ENCODE data around the gene ABCG4. TPM values are rescaled to one million over a fixed set of nuclear protein-coding genes. Genes with fewer than 3 reads are reported as not detected.

ABCG4 gene
- total RNA-seq, 2 experiments from 2014 or later, result not detected

- Mint-ChIP-seq H3K27me3 (no peaks in the 10 kb centered on the region), H3K36me3 (ENCODE audit: low read depth) (peaks cover 38% of the 10 kb centered on the region), H3K4me1 (peaks cover 49% of the 10 kb centered on the region), H3K4me3 (peak overlapping the region; percentile 88), H3K9me3 (no peaks in the 10 kb centered on the region), H3K27ac (peak overlapping the region; percentile 77)
- peak; percentile 55 for DNase-seq
- CTCF ChIA-PET, result interaction anchor here (0.7 to 2.4 kb wide), 6 partner anchors 9 to 61 kb away, joined by 3 to 9 read pairs (median 6); partner anchors contain the start of gene HINFP
- POLR2A ChIA-PET, result interaction anchor here (0.5 to 8.1 kb wide), 10 partner anchors 12 to 91 kb away, joined by 3 to 219 read pairs (median 8); partner anchors contain the start of genes ABCG4, HINFP, HMBS and NLRX1
Measured at GRCh38 chr11:119108146-119108856, 40.6 kb upstream of the ABCG4 start.

DNA sequence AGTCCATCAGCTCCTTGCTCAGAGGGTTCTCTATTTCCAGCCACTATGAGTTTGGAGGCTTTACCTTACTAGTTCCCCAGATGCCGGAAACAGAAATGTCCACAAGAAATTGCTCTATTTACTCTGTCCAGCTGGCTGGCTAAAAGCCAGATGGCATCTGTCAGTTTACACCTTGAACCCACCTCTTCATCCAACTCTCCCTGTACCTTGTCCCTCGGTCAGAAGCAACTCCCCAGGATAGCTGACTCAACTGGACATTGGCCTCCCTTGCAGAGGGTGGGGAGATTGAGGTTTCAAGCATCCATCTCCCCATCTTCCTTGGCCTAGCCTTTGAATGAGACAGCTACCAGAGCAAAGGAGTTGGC lies 40.0 kb upstream of the ABCG4 start:
- POLR2A ChIA-PET, result interaction anchor here (1.4 to 8.1 kb wide), 7 partner anchors 11 to 91 kb away, joined by 4 to 219 read pairs (median 10); partner anchors contain the start of genes HINFP, HMBS, NLRX1 and RPS25
- H3K4me1 Mint-ChIP-seq, result peaks cover 48% of the 10 kb centered on the region
- peaks cover 44% of the 10 kb centered on the region for H3K36me3 Mint-ChIP-seq (ENCODE audit: low read depth)
- H3K4me3 Mint-ChIP-seq, result peak overlapping the region; percentile 88
- no peaks in the 10 kb centered on the region for H3K9me3 Mint-ChIP-seq
- CTCF ChIA-PET, result interaction anchor here (0.7 to 2.4 kb wide), 7 partner anchors 10 to 232 kb away, joined by 3 to 9 read pairs (median 3); partner anchors contain the start of gene C1QTNF5
- H3K27ac Mint-ChIP-seq, result peak overlapping the region; percentile 77
- DNase-seq, result no peak
- no peaks in the 10 kb centered on the region for H3K27me3 Mint-ChIP-seq

DNA sequence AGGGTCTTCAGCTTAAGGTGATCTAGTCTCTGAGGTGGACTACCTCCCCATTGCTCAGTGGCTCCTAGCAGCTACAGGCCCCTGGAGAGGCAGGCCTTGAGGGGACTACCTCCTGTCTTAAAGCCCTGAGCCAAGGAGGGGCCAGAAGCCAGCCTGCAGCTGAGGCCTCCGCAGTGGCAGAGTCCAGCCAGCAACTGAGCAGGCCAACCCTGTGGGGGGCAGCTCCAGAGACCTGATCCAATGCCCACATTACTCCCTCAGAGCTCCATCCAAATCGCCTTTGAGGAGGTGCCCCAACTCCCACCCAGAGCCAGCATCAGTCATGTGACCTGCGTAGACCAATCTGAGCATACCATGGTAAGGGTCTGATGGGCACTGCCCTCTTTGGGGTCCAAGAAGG lies 39.0 kb upstream of the ABCG4 start:
- Mint-ChIP-seq H3K4me1 (peaks cover 51% of the 10 kb centered on the region), H3K27ac (no peak overlapping the region), H3K36me3 (ENCODE audit: low read depth) (peaks cover 50% of the 10 kb centered on the region), H3K9me3 (no peaks in the 10 kb centered on the region), H3K27me3 (no peaks in the 10 kb centered on the region), H3K4me3 (peak overlapping the region; percentile 88)
- DNase-seq, result no peak
- ChIA-PET POLR2A (interaction anchor here (1.4 to 8.1 kb wide), 5 partner anchors 9 to 92 kb away, joined by 4 to 219 read pairs (median 28); partner anchors contain the start of genes DPAGT1, HINFP, HMBS and RPS25), CTCF (interaction anchor here (0.7 to 2.4 kb wide), 5 partner anchors 11 to 231 kb away, joined by 3 to 9 read pairs (median 5); partner anchors contain the start of gene C1QTNF5)

GRCh38 chr11:119110439-119110838 lies 38.4 kb upstream of the ABCG4 start:
- Mint-ChIP-seq H3K27me3 (no peaks in the 10 kb centered on the region), H3K27ac (peak overlapping the region; percentile 8), H3K4me1 (peaks cover 52% of the 10 kb centered on the region), H3K9me3 (no peaks in the 10 kb centered on the region), H3K4me3 (no peak overlapping the region), H3K36me3 (ENCODE audit: low read depth) (peaks cover 54% of the 10 kb centered on the region)
- POLR2A ChIA-PET, result interaction anchor here (1.4 to 8.1 kb wide), 4 partner anchors 9 to 25 kb away, joined by 4 to 219 read pairs (median 55); partner anchors contain the start of genes DPAGT1, HINFP and HMBS
- CTCF ChIA-PET, result interaction anchor here (2.4 kb wide), 1 partner anchor 59 kb away, joined by 9 read pairs; no protein-coding TSS in a partner anchor
- no peak for DNase-seq

GRCh38 chr11:119111361-119111925 lies 37.4 kb upstream of the ABCG4 start:
- Mint-ChIP-seq H3K27me3 (no peaks in the 10 kb centered on the region), H3K9me3 (no peaks in the 10 kb centered on the region), H3K4me1 (peaks cover 51% of the 10 kb centered on the region), H3K4me3 (no peak overlapping the region), H3K36me3 (ENCODE audit: low read depth) (peaks cover 61% of the 10 kb centered on the region), H3K27ac (no peak overlapping the region)
- ChIA-PET CTCF (interaction anchor here (1.2 to 1.9 kb wide), 2 partner anchors 9 to 85 kb away, joined by 3 to 5 read pairs; partner anchors contain the start of gene DPAGT1), POLR2A (interaction anchor here (0.8 to 8.1 kb wide), 4 partner anchors 9 to 55 kb away, joined by 3 to 219 read pairs (median 43); partner anchors contain the start of genes DPAGT1 and HINFP)
- no peak for DNase-seq

DNA sequence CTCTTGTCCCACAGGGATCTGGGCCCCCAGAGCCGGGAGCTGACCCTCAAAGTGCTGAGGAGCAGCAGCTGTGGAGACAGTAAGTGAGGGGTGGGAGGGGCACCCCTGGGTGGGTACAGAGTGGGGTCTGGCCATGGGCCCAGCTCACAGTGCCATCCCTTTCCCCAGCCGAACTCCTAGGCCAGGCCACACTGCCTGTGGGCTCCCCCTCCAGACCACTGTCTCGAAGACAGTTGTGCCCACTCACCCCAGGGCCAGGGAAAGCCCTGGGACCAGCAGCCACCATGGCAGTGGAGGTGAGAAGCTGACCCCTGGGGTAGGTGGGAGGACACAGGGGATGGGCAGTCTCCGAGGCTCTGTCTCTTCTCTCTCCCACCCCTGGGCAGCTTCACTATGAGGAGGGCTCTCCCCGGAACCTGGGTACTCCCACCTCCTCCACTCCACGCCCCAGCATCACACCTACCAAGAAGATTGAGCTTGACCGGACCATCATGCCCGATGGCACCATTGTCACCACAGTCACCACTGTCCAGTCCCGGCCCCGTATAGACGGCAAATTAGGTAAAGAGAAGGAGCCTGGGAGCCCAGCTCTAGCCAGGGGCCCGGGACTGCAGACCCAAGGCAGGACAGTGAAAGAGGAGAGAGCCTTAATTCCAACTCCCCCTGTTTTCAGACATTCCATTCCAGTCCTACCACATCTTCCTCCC lies 36.4 kb upstream of the ABCG4 start:
- Mint-ChIP-seq H3K9me3 (no peaks in the 10 kb centered on the region), H3K27me3 (no peaks in the 10 kb centered on the region), H3K4me3 (no peak overlapping the region), H3K27ac (no peak overlapping the region), H3K4me1 (peaks cover 47% of the 10 kb centered on the region), H3K36me3 (ENCODE audit: low read depth) (peaks cover 69% of the 10 kb centered on the region)
- DNase-seq, result no peak
- ChIA-PET CTCF (interaction anchor here (1.2 to 1.9 kb wide), 2 partner anchors 10 to 84 kb away, joined by 3 to 5 read pairs; partner anchors contain the start of gene DPAGT1), POLR2A (interaction anchor here (0.8 to 8.1 kb wide), 4 partner anchors 8 to 56 kb away, joined by 3 to 219 read pairs (median 44); partner anchors contain the start of genes DPAGT1 and HINFP)

GRCh38 chr11:119113716-119114115 lies 35.1 kb upstream of the ABCG4 start:
- H3K27me3 Mint-ChIP-seq, result no peaks in the 10 kb centered on the region
- no peak overlapping the region for H3K4me3 Mint-ChIP-seq
- DNase-seq, result no peak
- CTCF ChIA-PET, result no interaction called here
- peaks cover 41% of the 10 kb centered on the region for H3K4me1 Mint-ChIP-seq
- POLR2A ChIA-PET, result interaction anchor here (10.6 kb wide), 1 partner anchor 20 kb away, joined by 108 read pairs; a partner anchor contains a TSS
- H3K9me3 Mint-ChIP-seq, result no peaks in the 10 kb centered on the region
- H3K27ac Mint-ChIP-seq, result no peak overlapping the region
- peaks cover 67% of the 10 kb centered on the region for H3K36me3 Mint-ChIP-seq (ENCODE audit: low read depth)

GRCh38 chr11:119114351-119114750 lies 34.5 kb upstream of the ABCG4 start:
- Mint-ChIP-seq H3K27ac (no peak overlapping the region), H3K36me3 (ENCODE audit: low read depth) (peaks cover 67% of the 10 kb centered on the region), H3K9me3 (no peaks in the 10 kb centered on the region), H3K4me1 (peaks cover 35% of the 10 kb centered on the region), H3K27me3 (no peaks in the 10 kb centered on the region), H3K4me3 (no peak overlapping the region)
- ChIA-PET POLR2A (interaction anchor here (1.9 to 10.6 kb wide), 2 partner anchors 20 to 47 kb away, joined by 5 to 108 read pairs; partner anchors contain the start of gene VPS11), CTCF (interaction anchor here (0.7 kb wide), 1 partner anchor 239 kb away, joined by 4 read pairs; no protein-coding TSS in a partner anchor)
- DNase-seq, result no peak

DNA sequence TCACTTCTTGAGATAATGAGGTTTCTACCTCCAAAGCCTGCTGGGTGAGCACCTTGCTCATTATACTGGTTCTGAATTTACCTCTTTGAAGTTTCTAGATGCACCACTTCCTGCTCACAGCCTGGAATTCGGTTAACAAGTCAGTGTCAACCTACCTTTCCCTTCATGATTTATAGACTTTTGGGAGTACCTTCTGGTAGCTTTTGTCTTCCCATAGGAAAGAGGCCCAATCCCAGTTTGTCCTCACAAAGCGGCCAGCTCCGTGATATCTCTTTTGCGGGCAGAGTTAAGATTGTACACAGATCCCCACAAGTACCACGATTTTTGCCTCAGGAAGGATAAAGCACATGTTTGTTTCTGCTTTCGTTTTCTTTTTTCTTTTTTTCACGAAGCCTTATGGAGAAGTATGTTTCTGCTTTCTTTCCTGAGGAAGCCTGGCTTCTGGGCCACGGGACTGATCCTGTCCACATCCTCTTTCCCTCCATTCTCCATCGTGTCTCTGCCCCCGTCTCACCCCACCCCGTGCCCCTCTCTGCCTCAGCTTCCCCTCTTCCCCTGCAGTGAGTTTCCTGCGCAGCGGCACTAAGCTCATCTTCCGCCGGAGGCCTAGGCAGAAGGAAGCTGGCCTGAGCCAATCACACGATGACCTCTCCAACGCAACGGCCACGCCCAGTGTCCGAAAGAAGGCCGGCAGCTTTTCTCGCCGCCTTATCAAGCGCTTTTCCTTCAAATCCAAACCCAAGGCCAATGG lies 33.2 kb upstream of the ABCG4 start:
- POLR2A ChIA-PET, result interaction anchor here (0.7 to 10.6 kb wide), 8 partner anchors 9 to 97 kb away, joined by 3 to 108 read pairs (median 4); partner anchors contain the start of genes C2CD2L, RPS25, TRAPPC4 and VPS11
- H3K4me3 Mint-ChIP-seq, result peak overlapping the region; percentile 70
- H3K36me3 Mint-ChIP-seq (ENCODE audit: low read depth), result peaks cover 59% of the 10 kb centered on the region
- H3K27ac Mint-ChIP-seq, result peak overlapping the region; percentile 91
- no peak for DNase-seq
- CTCF ChIA-PET, result interaction anchor here (0.6 to 1.0 kb wide), 4 partner anchors 9 to 213 kb away, joined by 3 to 6 read pairs (median 4); partner anchors contain the start of genes C2CD2L and DPAGT1
- peaks cover 27% of the 10 kb centered on the region for H3K4me1 Mint-ChIP-seq
- H3K9me3 Mint-ChIP-seq, result no peaks in the 10 kb centered on the region
- H3K27me3 Mint-ChIP-seq, result no peaks in the 10 kb centered on the region

DNA sequence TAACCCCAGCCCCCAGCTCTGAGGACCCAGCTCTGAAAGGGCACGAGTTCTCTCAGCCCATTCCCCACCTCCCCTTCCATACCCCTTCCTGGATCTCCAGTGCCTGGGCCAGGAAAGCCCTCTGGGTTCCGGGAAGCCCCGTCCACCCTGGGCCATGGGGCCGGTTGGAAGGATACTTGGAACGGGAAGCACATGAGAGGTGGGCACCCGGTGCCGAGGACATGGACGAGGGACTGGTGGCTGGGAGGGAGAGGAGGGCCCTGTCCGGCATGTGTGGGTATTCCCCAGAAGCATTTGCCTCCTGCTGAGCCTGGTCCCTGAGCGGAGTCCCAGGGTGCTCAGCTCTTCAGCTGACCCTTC lies 32.6 kb upstream of the ABCG4 start:
- H3K4me1 Mint-ChIP-seq, result peaks cover 30% of the 10 kb centered on the region
- ChIA-PET POLR2A (interaction anchor here (1.0 to 10.6 kb wide), 6 partner anchors 10 to 53 kb away, joined by 3 to 108 read pairs (median 6); partner anchors contain the start of genes C2CD2L and VPS11), CTCF (interaction anchor here (0.9 kb wide), 1 partner anchor 10 kb away, joined by 6 read pairs; the partner anchor contains the start of gene C2CD2L)
- H3K9me3 Mint-ChIP-seq, result no peaks in the 10 kb centered on the region
- peak overlapping the region; percentile 91 for H3K27ac Mint-ChIP-seq
- no peak for DNase-seq
- H3K4me3 Mint-ChIP-seq, result peak overlapping the region; percentile 70
- H3K27me3 Mint-ChIP-seq, result no peaks in the 10 kb centered on the region
- peaks cover 54% of the 10 kb centered on the region for H3K36me3 Mint-ChIP-seq (ENCODE audit: low read depth)

GRCh38 chr11:119116601-119117000 lies 32.3 kb upstream of the ABCG4 start:
- no peak overlapping the region for H3K4me3 Mint-ChIP-seq
- DNase-seq, result no peak
- H3K4me1 Mint-ChIP-seq, result peaks cover 30% of the 10 kb centered on the region
- peak overlapping the region; percentile 32 for H3K27ac Mint-ChIP-seq
- H3K9me3 Mint-ChIP-seq, result no peaks in the 10 kb centered on the region
- ChIA-PET CTCF (no interaction called here), POLR2A (interaction anchor here (1.5 to 10.6 kb wide), 5 partner anchors 7 to 23 kb away, joined by 6 to 108 read pairs (median 18); partner anchors contain the start of genes C2CD2L and DPAGT1)
- peaks cover 50% of the 10 kb centered on the region for H3K36me3 Mint-ChIP-seq (ENCODE audit: low read depth)
- no peaks in the 10 kb centered on the region for H3K27me3 Mint-ChIP-seq
